Adrenal gland (tissue), 5 donors: ENCODE results near the gene ZBTB39.
"Not testable (repeated sequence)": the region's sequence is repeated elsewhere in the genome, so short reads cannot be mapped to it uniquely, and the experiment has no call there.

ENCODE experiments used
- POLR2A ChIP-seq, 2 donors: fragments of 450-650 bp; IDR thresholded peaks; one replicate each; pipeline ENCODE4 v1.6.1; 2017; ENCODE audit warnings: antibody characterized with exemption in 2 of 2, mild to moderate bottlenecking in 2 of 2, moderate library complexity in 1 of 2
- TF ChIP-seq, protein P1 (sequence below), 6 experiments: fragments of 450-650 bp in 4 of 6; fragments of 200-600 bp in 2 of 6; sonication (generic) in 1 of 6; IDR thresholded peaks; 1 replicate in 5 of 6; 2 replicates in 1 of 6; pipeline versions ENCODE4 v1.5.1 to v1.8.0; 2016 to 2021; ENCODE audit warnings: antibody characterized with exemption in 6 of 6, mild to moderate bottlenecking in 2 of 6, moderate library complexity in 1 of 6
- donor health status: DM: no; HTN: no; CAD: no.

DNA sequence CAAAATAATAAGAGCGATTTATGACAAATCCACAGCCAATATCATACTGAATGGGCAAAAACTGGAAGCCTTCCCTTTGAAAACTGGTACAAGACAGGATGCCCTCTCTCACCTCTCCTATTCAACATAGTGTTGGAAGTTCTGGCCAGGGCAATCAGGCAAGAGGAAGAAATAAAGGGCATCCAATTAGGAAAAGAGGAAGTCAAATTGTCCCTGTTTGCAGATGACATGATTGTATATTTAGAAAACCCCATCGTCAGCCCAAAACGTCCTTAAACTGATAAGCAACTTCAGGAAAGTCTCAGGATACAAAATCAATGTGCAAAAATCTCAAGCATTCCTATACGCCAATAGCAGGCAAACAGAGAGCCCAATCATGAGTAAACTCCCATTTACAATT lies 44.1 kb downstream of the ZBTB39 start:
- TF ChIP-seq, protein P1, sequence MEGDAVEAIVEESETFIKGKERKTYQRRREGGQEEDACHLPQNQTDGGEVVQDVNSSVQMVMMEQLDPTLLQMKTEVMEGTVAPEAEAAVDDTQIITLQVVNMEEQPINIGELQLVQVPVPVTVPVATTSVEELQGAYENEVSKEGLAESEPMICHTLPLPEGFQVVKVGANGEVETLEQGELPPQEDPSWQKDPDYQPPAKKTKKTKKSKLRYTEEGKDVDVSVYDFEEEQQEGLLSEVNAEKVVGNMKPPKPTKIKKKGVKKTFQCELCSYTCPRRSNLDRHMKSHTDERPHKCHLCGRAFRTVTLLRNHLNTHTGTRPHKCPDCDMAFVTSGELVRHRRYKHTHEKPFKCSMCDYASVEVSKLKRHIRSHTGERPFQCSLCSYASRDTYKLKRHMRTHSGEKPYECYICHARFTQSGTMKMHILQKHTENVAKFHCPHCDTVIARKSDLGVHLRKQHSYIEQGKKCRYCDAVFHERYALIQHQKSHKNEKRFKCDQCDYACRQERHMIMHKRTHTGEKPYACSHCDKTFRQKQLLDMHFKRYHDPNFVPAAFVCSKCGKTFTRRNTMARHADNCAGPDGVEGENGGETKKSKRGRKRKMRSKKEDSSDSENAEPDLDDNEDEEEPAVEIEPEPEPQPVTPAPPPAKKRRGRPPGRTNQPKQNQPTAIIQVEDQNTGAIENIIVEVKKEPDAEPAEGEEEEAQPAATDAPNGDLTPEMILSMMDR (IDR thresholded peaks at IDR 0.05) = not testable (repeated sequence)
- not testable (repeated sequence) for TF ChIP-seq POLR2A (IDR thresholded peaks at IDR 0.05)
